ENCODE results near the gene IL17F. TPM values are rescaled to one million over a fixed set of nuclear protein-coding genes. Genes with fewer than 3 reads are reported as not detected.

IL17F gene
- total and polyA plus RNA-seq, 2 of the 8 experiments (the other 6 are each of a cell fraction or from before 2014, with no cell fraction given), result 0.08 TPM; not detected in 1

- H3K9me3 ChIP-seq (ENCODE audit: insufficient read depth in 2 of 2, low read depth in 1 of 2, low read length in 1 of 2), result no peaks in the 10 kb centered on the region
- TF ChIP-seq RFX5 (IDR thresholded peaks at IDR 0.05; ENCODE audit: borderline replicate concordance, low read depth, low read length), result no peak
- TF ChIP-seq EGR1 (IDR thresholded peaks at IDR 0.05; ENCODE audit: borderline replicate concordance, low read depth, low read length), result no peak
- TF ChIP-seq ATF2 (IDR thresholded peaks at IDR 0.05; ENCODE audit: low read length), result no peak
- no peak for TF ChIP-seq SUZ12 (IDR thresholded peaks at IDR 0.05; ENCODE audit: low read length)
- no peak for TF ChIP-seq KDM4A (IDR thresholded peaks at IDR 0.05; ENCODE audit: low read depth, low read length, severe bottlenecking)
- no peak for TF ChIP-seq BACH1 (IDR thresholded peaks at IDR 0.05; ENCODE audit: low read length)
- TF ChIP-seq TCF12 (IDR thresholded peaks at IDR 0.05; ENCODE audit: low read depth, low read length), result no peak
- TF ChIP-seq NANOG (IDR thresholded peaks at IDR 0.05; ENCODE audit: insufficient read depth, low read depth, low read length, poor library complexity, severe bottlenecking), result no peak
- no peaks in the 10 kb centered on the region; the same call in 1 of the 2 replicates for H3K23me2 ChIP-seq (ENCODE audit: low read depth, low read length)
- H2BK120ac ChIP-seq (replicated peaks; ENCODE audit: low read depth, low read length), result no peak overlapping the region
- no peak overlapping the region for H3K4me3 ChIP-seq (ENCODE audit: extremely low read depth in 1 of 4, insufficient read depth in 2 of 4, low read depth in 3 of 4, low read length in 4 of 4)
- H3K36me3 ChIP-seq (ENCODE audit: control insufficient read depth in 2 of 4, insufficient read depth in 4 of 4, low read length in 3 of 4), result no peaks in the 10 kb centered on the region
- H2BK15ac ChIP-seq (ENCODE audit: low read length), result no peak overlapping the region
- H3K4me2 ChIP-seq (ENCODE audit: insufficient read depth in 1 of 2, low read depth in 2 of 2, low read length in 2 of 2), result no peak overlapping the region
- H2BK12ac ChIP-seq (ENCODE audit: low read depth, low read length), result no peak overlapping the region
- POLR2A ChIA-PET (ENCODE audit: partially characterized antibody), result no interaction called here
- no peak overlapping the region for H3K9ac ChIP-seq (replicated peaks in 1 of 4; ENCODE audit: extremely low read depth in 1 of 4, low read depth in 3 of 4, low read length in 3 of 4)
- no peak overlapping the region for H3K23ac ChIP-seq (ENCODE audit: insufficient read length)
- H2AFZ ChIP-seq (ENCODE audit: low read length), result no peak overlapping the region
- H3K14ac ChIP-seq (ENCODE audit: insufficient read length), result no peak overlapping the region
- H3K18ac ChIP-seq (ENCODE audit: extremely low read depth, low read length), result no peak overlapping the region
- no peak for DNase-seq (ENCODE audit: low read depth in 1 of 2, low spot score in 2 of 2)
- CTCF ChIA-PET (ENCODE audit: partially characterized antibody), result no interaction called here
- no peak overlapping the region for H2BK5ac ChIP-seq (ENCODE audit: low read depth, low read length)
- no peaks in the 10 kb centered on the region for H3K4me1 ChIP-seq (replicated peaks in 1 of 4; ENCODE audit: control insufficient read depth in 3 of 4, insufficient read depth in 4 of 4, low read length in 3 of 4)
- no peaks in the 10 kb centered on the region for H4K20me1 ChIP-seq (replicated peaks in 1 of 2; ENCODE audit: control insufficient read depth in 1 of 2, insufficient read depth in 2 of 2, low read length in 2 of 2)
- no peak overlapping the region for H3K56ac ChIP-seq (replicated peaks; ENCODE audit: insufficient read length, low read depth, low read length)
- 95% methylated on average over 2 of the region's 2 CpGs; no CpG with 5 or more reads in 1 of the 2 experiments for WGBS, 2 experiments (ENCODE audit: extremely low coverage in 1 of 2, insufficient coverage in 1 of 2, insufficient read length in 1 of 2, insufficient replicate concordance in 2 of 2, low coverage in 1 of 2, low lambda C conversion rate in 2 of 2, missing lambda C conversion rate in 1 of 2)
- H4K8ac ChIP-seq (ENCODE audit: extremely low read depth, insufficient read depth, low read length), result no peak overlapping the region
- H3K4ac ChIP-seq (replicated peaks; ENCODE audit: insufficient read length, low read depth, low read length), result no peak overlapping the region
- no peaks in the 10 kb centered on the region for H3K79me1 ChIP-seq (ENCODE audit: low read depth, low read length)
- no peak overlapping the region for H2BK20ac ChIP-seq (ENCODE audit: low read length)
- no peaks in the 10 kb centered on the region for H3K79me2 ChIP-seq (ENCODE audit: control insufficient read depth in 1 of 2, insufficient read depth in 2 of 2, low read length in 2 of 2)
- H3K27me3 ChIP-seq (replicated peaks in 1 of 4; ENCODE audit: control insufficient read depth in 3 of 4, extremely low read depth in 1 of 4, insufficient read depth in 3 of 4, low read length in 3 of 4), result no peaks in the 10 kb centered on the region
- no peak for FAIRE-seq
- no peak overlapping the region for H4K91ac ChIP-seq (replicated peaks; ENCODE audit: insufficient read length, low read length)
- no peak overlapping the region for H2AK5ac ChIP-seq (ENCODE audit: low read depth, low read length)
- no peak overlapping the region for H3K27ac ChIP-seq (ENCODE audit: low read depth, low read length)
- no peak overlapping the region for H4K5ac ChIP-seq (ENCODE audit: insufficient read length, low read depth, low read length)
Measured at GRCh38 chr6:52217761-52218160, 26.5 kb downstream of the IL17F start.
